ENCODE measurements around the gene FSTL3. TPM values are rescaled to one million over a fixed set of nuclear protein-coding genes. Genes with fewer than 3 reads are reported as not detected.
"Not testable (repeated sequence)": the region's sequence is repeated elsewhere in the genome, so short reads cannot be mapped to it uniquely, and the experiment has no call there.

The FSTL3 gene
- total RNA-seq, 4 donors from 2014 or later, result 582 to 977 (median 642) TPM

- TF ChIP-seq POLR2A (IDR thresholded peaks at IDR 0.05) (no peak), CTCF (IDR thresholded peaks at IDR 0.05) (peak; percentile 95 to 98 (median 96)), EP300 (IDR thresholded peaks at IDR 0.05) (peak in 1 of 2 donors; percentile 46)
- no peaks in the 10 kb centered on the region for H3K36me3 ChIP-seq
- H3K4me1 ChIP-seq, result peaks cover 3 to 43% (median 34%) of the 10 kb centered on the region in 4 donors
- no peaks in the 10 kb centered on the region for H3K9me3 ChIP-seq
- 8 to 10% methylated on average over 19 to 24 of the region's 24 CpGs for WGBS, 2 donors
- peak; percentile 68 to 83 for DNase-seq (ENCODE audit: low spot score in 2 of 2)
- no peaks in the 10 kb centered on the region for H3K27me3 ChIP-seq
- peak overlapping the region in 3 of 4 donors; percentile 90 to 96 (median 94) for H3K27ac ChIP-seq
- H3K4me3 ChIP-seq, result peak overlapping the region in 2 of 4 donors; percentile 29 to 31
Measured at GRCh38 chr19:664913-665443, 11.2 kb upstream of the FSTL3 start.

- H3K4me3 ChIP-seq; H3K27ac ChIP-seq; H3K9me3 ChIP-seq; H3K27me3 ChIP-seq; H3K36me3 ChIP-seq; DNase-seq (ENCODE audit: low spot score in 2 of 2): not testable (repeated sequence)
- peaks cover 0 to 31% (median 17%) of the 10 kb centered on the region in 4 donors for H3K4me1 ChIP-seq
- WGBS, 2 donors, result 84 to 89% methylated on average over 20 to 27 of the region's 38 CpGs
Measured at GRCh38 chr19:666985-667573, 9.1 kb upstream of the FSTL3 start.

GRCh38 chr19:668675-669434 is 7.3 kb upstream of the FSTL3 start:
- not testable (repeated sequence) for DNase-seq (ENCODE audit: low spot score in 2 of 2); H3K9me3 ChIP-seq; H3K27me3 ChIP-seq; H3K4me3 ChIP-seq; H3K36me3 ChIP-seq; H3K27ac ChIP-seq
- peaks cover 0 to 35% (median 12%) of the 10 kb centered on the region in 4 donors for H3K4me1 ChIP-seq
- WGBS, 2 donors, result 66% methylated on average over 12 of the region's 12 CpGs

GRCh38 chr19:670609-671075 is 5.5 kb upstream of the FSTL3 start:
- DNase-seq (ENCODE audit: low spot score in 2 of 2), result no peak
- Histone ChIP-seq H3K27me3 (no peaks in the 10 kb centered on the region), H3K27ac (no peak overlapping the region), H3K9me3 (no peaks in the 10 kb centered on the region), H3K4me3 (no peak overlapping the region), H3K36me3 (no peaks in the 10 kb centered on the region), H3K4me1 (peaks cover 0 to 39% (median 18%) of the 10 kb centered on the region in 4 donors)
- 74 to 77% methylated on average over 9 of the region's 9 CpGs for WGBS, 2 donors
- TF ChIP-seq CTCF (IDR thresholded peaks at IDR 0.05), result peak in 1 of 5 experiments; percentile 22
- no peak for TF ChIP-seq EP300 (IDR thresholded peaks at IDR 0.05)

GRCh38 chr19:674282-675151 is 1.7 kb upstream of the FSTL3 start:
- Histone ChIP-seq H3K36me3 (no peaks in the 10 kb centered on the region), H3K4me1 (peaks cover 0 to 73% (median 34%) of the 10 kb centered on the region in 4 donors), H3K9me3 (no peaks in the 10 kb centered on the region), H3K27me3 (no peaks in the 10 kb centered on the region), H3K27ac (peak overlapping the region; percentile 94 to 99 (median 96)), H3K4me3 (no peak overlapping the region)
- DNase-seq (ENCODE audit: low spot score in 2 of 2), result no peak
- 24 to 25% methylated on average over 29 of the region's 38 CpGs for WGBS, 2 donors
- TF ChIP-seq EP300 (IDR thresholded peaks at IDR 0.05), result peak in 1 of 2 donors; percentile 59
- no peak for TF ChIP-seq CTCF (IDR thresholded peaks at IDR 0.05)
- TF ChIP-seq POLR2A (IDR thresholded peaks at IDR 0.05), result peak in 1 of 2 donors; percentile 15

Data from tibial nerve (tissue), 4 donors.